Measurements from ENCODE around the gene JOSD2. TPM values are rescaled to one million over a fixed set of nuclear protein-coding genes. Genes with fewer than 3 reads are reported as not detected.

Gene JOSD2
- total RNA-seq, 2 donors from 2014 or later = 12.1 to 13.7 TPM

DNA sequence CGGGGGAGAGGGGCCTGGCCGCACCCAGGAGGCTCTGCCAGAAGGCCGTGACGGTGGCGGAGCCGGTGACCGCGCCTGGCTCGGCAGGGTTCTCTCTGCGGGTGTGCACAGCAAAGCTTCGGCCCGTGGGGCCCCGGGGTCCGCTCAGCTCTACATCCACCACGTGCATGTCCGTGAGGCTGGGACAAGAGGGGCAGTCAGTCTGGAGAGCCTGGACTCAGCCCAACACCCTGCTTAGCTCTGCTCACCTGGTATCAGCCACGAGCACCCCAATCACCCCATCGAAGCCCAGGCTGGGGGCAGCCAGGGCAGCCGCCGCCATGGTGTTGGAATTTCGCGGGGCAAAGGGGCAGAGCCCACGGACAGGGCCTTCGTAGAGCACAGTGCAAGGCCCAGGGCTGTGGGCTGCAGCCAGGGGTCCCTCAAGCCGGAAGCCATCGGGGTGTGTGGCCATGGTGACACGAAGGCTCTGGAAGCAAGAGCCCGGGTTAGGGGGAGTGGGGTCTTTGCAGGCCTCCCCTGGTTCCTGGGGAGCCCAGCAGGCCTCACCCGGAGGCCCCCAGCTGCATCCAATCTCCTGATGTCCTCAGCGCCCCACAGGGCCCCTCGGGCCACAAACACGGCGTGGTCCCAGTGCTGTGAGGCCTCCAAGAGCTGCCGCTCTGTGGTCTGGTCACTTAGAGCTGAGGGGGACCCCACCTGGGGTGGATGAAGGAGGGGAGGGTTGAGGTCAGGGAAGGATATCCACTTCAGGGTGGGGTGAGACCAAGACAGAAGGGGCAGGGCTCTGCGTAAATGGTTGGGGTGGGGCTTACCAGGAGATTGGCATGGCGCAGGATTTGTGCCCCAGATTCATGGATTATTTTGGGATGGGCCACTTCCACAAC lies 1.4 kb upstream of the JOSD2 start:
- Histone ChIP-seq H3K27ac (ENCODE audit: low read depth, low read length) (peak overlapping the region; percentile 97), H3K4me1 (ENCODE audit: control insufficient read depth, insufficient read depth, low read length) (no peaks in the 10 kb centered on the region), H3K9ac (ENCODE audit: extremely low read depth, low read length, poor library complexity, severe bottlenecking) (no peak overlapping the region), H3K9me3 (ENCODE audit: control insufficient read depth, low read length) (no peaks in the 10 kb centered on the region), H3K27me3 (ENCODE audit: control insufficient read depth, insufficient read depth, low read length, poor library complexity, severe bottlenecking) (no peaks in the 10 kb centered on the region), H3K4me3 (ENCODE audit: low read length) (no peak overlapping the region), H3K36me3 (ENCODE audit: control insufficient read depth, insufficient read depth, low read length) (no peaks in the 10 kb centered on the region)
- peaks cover 1% of the 10 kb centered on the region for H3K4me1 Mint-ChIP-seq
- no peak for DNase-seq
- no peaks in the 10 kb centered on the region for H3K36me3 Mint-ChIP-seq (ENCODE audit: low read depth)
- TF ChIP-seq, protein P1, sequence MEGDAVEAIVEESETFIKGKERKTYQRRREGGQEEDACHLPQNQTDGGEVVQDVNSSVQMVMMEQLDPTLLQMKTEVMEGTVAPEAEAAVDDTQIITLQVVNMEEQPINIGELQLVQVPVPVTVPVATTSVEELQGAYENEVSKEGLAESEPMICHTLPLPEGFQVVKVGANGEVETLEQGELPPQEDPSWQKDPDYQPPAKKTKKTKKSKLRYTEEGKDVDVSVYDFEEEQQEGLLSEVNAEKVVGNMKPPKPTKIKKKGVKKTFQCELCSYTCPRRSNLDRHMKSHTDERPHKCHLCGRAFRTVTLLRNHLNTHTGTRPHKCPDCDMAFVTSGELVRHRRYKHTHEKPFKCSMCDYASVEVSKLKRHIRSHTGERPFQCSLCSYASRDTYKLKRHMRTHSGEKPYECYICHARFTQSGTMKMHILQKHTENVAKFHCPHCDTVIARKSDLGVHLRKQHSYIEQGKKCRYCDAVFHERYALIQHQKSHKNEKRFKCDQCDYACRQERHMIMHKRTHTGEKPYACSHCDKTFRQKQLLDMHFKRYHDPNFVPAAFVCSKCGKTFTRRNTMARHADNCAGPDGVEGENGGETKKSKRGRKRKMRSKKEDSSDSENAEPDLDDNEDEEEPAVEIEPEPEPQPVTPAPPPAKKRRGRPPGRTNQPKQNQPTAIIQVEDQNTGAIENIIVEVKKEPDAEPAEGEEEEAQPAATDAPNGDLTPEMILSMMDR (conservative IDR thresholded peaks at IDR 0.05) = no peak
- H3K4me3 Mint-ChIP-seq = peak overlapping the region; percentile 70
- peaks cover 43% of the 10 kb centered on the region for H3K27me3 Mint-ChIP-seq (ENCODE audit: insufficient read depth)
- WGBS, 2 experiments (ENCODE audit: insufficient coverage in 1 of 2, insufficient read length in 1 of 2) = 92 to 99% methylated on average over 14 to 36 of the region's 36 CpGs
- no peak overlapping the region for H3K27ac Mint-ChIP-seq
- H3K9me3 Mint-ChIP-seq = no peaks in the 10 kb centered on the region

DNA sequence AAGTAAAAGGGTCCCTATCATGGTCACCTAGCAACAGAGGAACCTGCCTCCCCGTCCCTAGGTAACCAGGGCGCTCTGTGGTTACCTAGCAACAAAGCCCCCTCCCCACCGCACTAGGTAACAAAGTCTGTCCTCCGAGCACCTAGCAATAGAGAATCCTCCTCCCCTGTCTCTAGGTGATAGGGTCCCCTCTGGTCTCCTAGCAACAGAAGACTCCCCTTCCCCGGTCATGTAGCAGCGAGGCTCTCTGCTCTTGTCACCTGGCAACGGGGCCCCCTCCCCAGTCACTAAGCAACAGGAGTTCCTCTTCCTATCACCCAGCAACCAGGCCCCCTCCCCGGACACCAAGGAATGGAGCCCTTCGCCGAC lies 307 bp downstream of the JOSD2 start:
- Histone ChIP-seq H3K27ac (ENCODE audit: low read depth, low read length) (peak overlapping the region; percentile 97), H3K4me3 (ENCODE audit: low read length) (peak overlapping the region; percentile 73), H3K9me3 (ENCODE audit: control insufficient read depth, low read length) (no peaks in the 10 kb centered on the region), H3K9ac (ENCODE audit: extremely low read depth, low read length, poor library complexity, severe bottlenecking) (peak overlapping the region; percentile 38), H3K4me1 (ENCODE audit: control insufficient read depth, insufficient read depth, low read length) (no peaks in the 10 kb centered on the region), H3K27me3 (ENCODE audit: control insufficient read depth, insufficient read depth, low read length, poor library complexity, severe bottlenecking) (no peaks in the 10 kb centered on the region), H3K36me3 (ENCODE audit: control insufficient read depth, insufficient read depth, low read length) (no peaks in the 10 kb centered on the region)
- Mint-ChIP-seq H3K27ac (peak overlapping the region; percentile 88), H3K4me1 (peaks cover 1% of the 10 kb centered on the region), H3K36me3 (ENCODE audit: low read depth) (no peaks in the 10 kb centered on the region), H3K4me3 (peak overlapping the region; percentile 70), H3K27me3 (ENCODE audit: insufficient read depth) (peaks cover 34% of the 10 kb centered on the region), H3K9me3 (no peaks in the 10 kb centered on the region)
- TF ChIP-seq, protein P1 (conservative IDR thresholded peaks at IDR 0.05) = no peak
- no peak for DNase-seq
- 25 to 38% methylated on average over 7 to 10 of the region's 10 CpGs for WGBS, 2 experiments (ENCODE audit: insufficient coverage in 1 of 2, insufficient read length in 1 of 2)

DNA sequence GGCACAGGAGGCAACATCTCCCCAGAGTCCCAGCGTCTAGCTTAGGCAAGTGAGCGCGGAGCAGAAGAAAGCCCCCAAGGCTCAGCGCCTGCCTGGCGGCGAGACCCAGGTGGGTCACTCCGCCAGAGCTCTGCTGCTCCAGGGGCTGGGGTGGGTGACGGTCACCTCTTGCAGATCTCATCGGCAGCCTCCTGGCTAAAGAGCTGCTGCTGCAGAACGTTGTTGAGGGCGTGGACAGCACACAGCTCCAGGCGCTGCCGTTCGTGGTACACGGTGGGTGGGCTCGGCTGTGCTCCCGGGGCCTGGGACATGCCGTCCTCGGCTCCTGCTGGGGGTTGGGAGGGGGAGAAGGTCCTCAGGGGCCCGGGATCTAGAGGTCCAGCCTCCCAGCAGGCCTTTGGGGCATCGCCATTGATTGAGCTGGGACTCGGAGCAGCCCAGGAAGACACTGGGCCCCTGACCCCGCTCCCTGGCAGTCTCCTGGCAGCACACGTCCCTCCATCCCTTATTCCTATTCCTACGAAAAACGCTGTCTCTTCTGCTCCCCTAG lies 795 bp downstream of the JOSD2 start:
- peak overlapping the region; percentile 70 for H3K4me3 Mint-ChIP-seq
- DNase-seq = no peak
- Histone ChIP-seq H3K27me3 (ENCODE audit: control insufficient read depth, insufficient read depth, low read length, poor library complexity, severe bottlenecking) (no peaks in the 10 kb centered on the region), H3K27ac (ENCODE audit: low read depth, low read length) (peak overlapping the region; percentile 97), H3K4me3 (ENCODE audit: low read length) (peak overlapping the region; percentile 73), H3K9ac (ENCODE audit: extremely low read depth, low read length, poor library complexity, severe bottlenecking) (peak overlapping the region; percentile 38), H3K4me1 (ENCODE audit: control insufficient read depth, insufficient read depth, low read length) (no peaks in the 10 kb centered on the region), H3K9me3 (ENCODE audit: control insufficient read depth, low read length) (no peaks in the 10 kb centered on the region), H3K36me3 (ENCODE audit: control insufficient read depth, insufficient read depth, low read length) (no peaks in the 10 kb centered on the region)
- no peaks in the 10 kb centered on the region for H3K36me3 Mint-ChIP-seq (ENCODE audit: low read depth)
- 75 to 86% methylated on average over 11 to 26 of the region's 26 CpGs for WGBS, 2 experiments (ENCODE audit: insufficient coverage in 1 of 2, insufficient read length in 1 of 2)
- peaks cover 32% of the 10 kb centered on the region for H3K27me3 Mint-ChIP-seq (ENCODE audit: insufficient read depth)
- TF ChIP-seq, protein P1 (conservative IDR thresholded peaks at IDR 0.05) = no peak
- peak overlapping the region; percentile 88 for H3K27ac Mint-ChIP-seq
- H3K9me3 Mint-ChIP-seq = no peaks in the 10 kb centered on the region
- H3K4me1 Mint-ChIP-seq = peaks cover 1% of the 10 kb centered on the region
